Esophagus squamous epithelium (tissue), 4 donors: ENCODE results near the gene RNF8.

Experiments used
- POLR2A ChIP-seq, 4 donors: fragments of 450-650 bp; IDR thresholded peaks; one replicate each; pipeline ENCODE4 v1.6.1; 2017; ENCODE audit warnings: antibody characterized with exemption in 4 of 4, mild to moderate bottlenecking in 4 of 4, moderate library complexity in 3 of 4
- TF ChIP-seq, protein P1 (sequence below), 6 experiments: fragments of 450-650 bp in 4 of 6; fragments of 200-600 bp in 2 of 6; sonication (generic) in 2 of 6; IDR thresholded peaks; one replicate each; pipeline ENCODE4 v1.5.1; 2016 to 2019; ENCODE audit warnings: antibody characterized with exemption in 6 of 6, mild to moderate bottlenecking in 4 of 6, moderate library complexity in 4 of 6

- TF ChIP-seq, protein P1, sequence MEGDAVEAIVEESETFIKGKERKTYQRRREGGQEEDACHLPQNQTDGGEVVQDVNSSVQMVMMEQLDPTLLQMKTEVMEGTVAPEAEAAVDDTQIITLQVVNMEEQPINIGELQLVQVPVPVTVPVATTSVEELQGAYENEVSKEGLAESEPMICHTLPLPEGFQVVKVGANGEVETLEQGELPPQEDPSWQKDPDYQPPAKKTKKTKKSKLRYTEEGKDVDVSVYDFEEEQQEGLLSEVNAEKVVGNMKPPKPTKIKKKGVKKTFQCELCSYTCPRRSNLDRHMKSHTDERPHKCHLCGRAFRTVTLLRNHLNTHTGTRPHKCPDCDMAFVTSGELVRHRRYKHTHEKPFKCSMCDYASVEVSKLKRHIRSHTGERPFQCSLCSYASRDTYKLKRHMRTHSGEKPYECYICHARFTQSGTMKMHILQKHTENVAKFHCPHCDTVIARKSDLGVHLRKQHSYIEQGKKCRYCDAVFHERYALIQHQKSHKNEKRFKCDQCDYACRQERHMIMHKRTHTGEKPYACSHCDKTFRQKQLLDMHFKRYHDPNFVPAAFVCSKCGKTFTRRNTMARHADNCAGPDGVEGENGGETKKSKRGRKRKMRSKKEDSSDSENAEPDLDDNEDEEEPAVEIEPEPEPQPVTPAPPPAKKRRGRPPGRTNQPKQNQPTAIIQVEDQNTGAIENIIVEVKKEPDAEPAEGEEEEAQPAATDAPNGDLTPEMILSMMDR (IDR thresholded peaks at IDR 0.05), result no peak
- TF ChIP-seq POLR2A (IDR thresholded peaks at IDR 0.05), result no peak
These were observed 75.6 kb downstream of the RNF8 start for GRCh38 chr6:37429352-37429750.
